ENCODE measurements around the gene DDX41. TPM values are rescaled to one million over a fixed set of nuclear protein-coding genes. Genes with fewer than 3 reads are reported as not detected.

The DDX41 gene
- total RNA-seq, 1 experiment from 2014 or later: 136 TPM

DNA sequence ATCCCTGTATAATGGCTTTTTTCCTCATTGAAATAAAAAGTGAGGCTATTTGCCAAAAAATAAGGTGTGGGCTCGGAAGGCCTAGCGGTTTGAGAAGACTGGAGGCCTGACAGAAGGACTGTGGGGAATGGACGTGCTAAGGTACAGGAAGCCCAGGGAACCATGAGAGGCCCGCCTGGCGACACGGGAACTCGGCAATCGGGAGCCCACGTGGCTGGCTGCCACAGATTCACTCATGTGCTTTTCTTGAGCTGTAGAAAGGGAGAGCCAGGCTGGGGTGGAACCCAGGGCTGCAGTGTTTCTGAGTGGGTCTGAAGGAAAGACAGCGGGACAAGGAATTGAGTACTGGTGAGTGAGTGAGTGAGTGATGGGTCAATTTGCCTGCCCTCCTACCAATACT, 11.9 kb upstream of the DDX41 start:
- POLR2A ChIA-PET: no interaction called here
- DNase-seq (ENCODE audit: low spot score) (no peak), ATAC-seq (no peak)
- CTCF ChIA-PET: interaction anchor here (1.6 kb wide), 1 partner anchor 28 kb away, joined by 4 read pairs; no protein-coding TSS in a partner anchor
- Mint-ChIP-seq H3K27me3 (ENCODE audit: low read depth) (no peaks in the 10 kb centered on the region), H3K27ac (no peak overlapping the region), H3K36me3 (peaks cover 28% of the 10 kb centered on the region), H3K4me1 (no peaks in the 10 kb centered on the region), H3K9me3 (no peaks in the 10 kb centered on the region), H3K4me3 (no peak overlapping the region)
- no peak for TF ChIP-seq IRF2 (CRISPR knock-in tag; IDR thresholded peaks at IDR 0.05; ENCODE audit: borderline replicate concordance, low read depth)
- TF ChIP-seq GRHL2 (CRISPR knock-in tag; IDR thresholded peaks at IDR 0.05; ENCODE audit: insufficient replicate concordance, severe bottlenecking): no peak
- TF ChIP-seq FOXJ3 (CRISPR knock-in tag; IDR thresholded peaks at IDR 0.05; ENCODE audit: borderline replicate concordance): no peak
- TF ChIP-seq, protein P1, sequence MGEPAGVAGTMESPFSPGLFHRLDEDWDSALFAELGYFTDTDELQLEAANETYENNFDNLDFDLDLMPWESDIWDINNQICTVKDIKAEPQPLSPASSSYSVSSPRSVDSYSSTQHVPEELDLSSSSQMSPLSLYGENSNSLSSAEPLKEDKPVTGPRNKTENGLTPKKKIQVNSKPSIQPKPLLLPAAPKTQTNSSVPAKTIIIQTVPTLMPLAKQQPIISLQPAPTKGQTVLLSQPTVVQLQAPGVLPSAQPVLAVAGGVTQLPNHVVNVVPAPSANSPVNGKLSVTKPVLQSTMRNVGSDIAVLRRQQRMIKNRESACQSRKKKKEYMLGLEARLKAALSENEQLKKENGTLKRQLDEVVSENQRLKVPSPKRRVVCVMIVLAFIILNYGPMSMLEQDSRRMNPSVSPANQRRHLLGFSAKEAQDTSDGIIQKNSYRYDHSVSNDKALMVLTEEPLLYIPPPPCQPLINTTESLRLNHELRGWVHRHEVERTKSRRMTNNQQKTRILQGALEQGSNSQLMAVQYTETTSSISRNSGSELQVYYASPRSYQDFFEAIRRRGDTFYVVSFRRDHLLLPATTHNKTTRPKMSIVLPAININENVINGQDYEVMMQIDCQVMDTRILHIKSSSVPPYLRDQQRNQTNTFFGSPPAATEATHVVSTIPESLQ (CRISPR knock-in tag; IDR thresholded peaks at IDR 0.05): no peak
- TF ChIP-seq ZNF219 (CRISPR knock-in tag; IDR thresholded peaks at IDR 0.05; ENCODE audit: borderline replicate concordance): no peak
- TF ChIP-seq, protein P2, sequence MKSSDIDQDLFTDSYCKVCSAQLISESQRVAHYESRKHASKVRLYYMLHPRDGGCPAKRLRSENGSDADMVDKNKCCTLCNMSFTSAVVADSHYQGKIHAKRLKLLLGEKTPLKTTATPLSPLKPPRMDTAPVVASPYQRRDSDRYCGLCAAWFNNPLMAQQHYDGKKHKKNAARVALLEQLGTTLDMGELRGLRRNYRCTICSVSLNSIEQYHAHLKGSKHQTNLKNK (CRISPR knock-in tag; IDR thresholded peaks at IDR 0.05): no peak
- no peak for TF ChIP-seq ESRRA (CRISPR knock-in tag; IDR thresholded peaks at IDR 0.05; ENCODE audit: borderline replicate concordance)
- TF ChIP-seq ETV6 (CRISPR knock-in tag; IDR thresholded peaks at IDR 0.05): no peak

DNA sequence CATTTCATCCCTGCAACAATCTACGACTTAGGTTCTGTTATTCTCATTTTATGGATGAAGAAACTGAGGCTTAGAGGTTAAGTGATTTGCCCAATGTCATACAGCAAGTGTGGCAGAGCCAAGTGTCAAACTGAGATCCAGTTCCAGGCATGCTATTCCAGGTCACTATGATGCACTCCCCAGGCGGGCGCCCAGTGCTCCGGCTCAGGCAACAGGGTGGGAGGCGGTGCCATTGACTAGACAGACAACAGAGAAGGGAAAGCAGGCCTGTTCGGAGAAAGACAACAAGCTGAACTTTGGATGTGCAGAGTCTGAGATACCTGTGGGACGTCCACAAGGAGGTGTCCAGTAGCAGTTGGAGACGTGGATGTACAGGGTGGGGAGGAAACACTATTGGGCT, 10.8 kb upstream of the DDX41 start:
- TF ChIP-seq ELF4 (CRISPR knock-in tag; IDR thresholded peaks at IDR 0.05; ENCODE audit: low read depth) (no peak), CBFB (CRISPR knock-in tag; IDR thresholded peaks at IDR 0.05; ENCODE audit: low read depth) (no peak), JUN (CRISPR knock-in tag; IDR thresholded peaks at IDR 0.05) (no peak), NR3C1 (CRISPR knock-in tag; conservative IDR thresholded peaks at IDR 0.05; ENCODE audit: low read depth) (no peak), TEAD4 (CRISPR knock-in tag; IDR thresholded peaks at IDR 0.05) (no peak), ZNF219 (CRISPR knock-in tag; IDR thresholded peaks at IDR 0.05; ENCODE audit: borderline replicate concordance) (no peak), ETV6 (CRISPR knock-in tag; IDR thresholded peaks at IDR 0.05) (no peak), ZNF423 (CRISPR knock-in tag; IDR thresholded peaks at IDR 0.05) (no peak)
- TF ChIP-seq, protein P3, sequence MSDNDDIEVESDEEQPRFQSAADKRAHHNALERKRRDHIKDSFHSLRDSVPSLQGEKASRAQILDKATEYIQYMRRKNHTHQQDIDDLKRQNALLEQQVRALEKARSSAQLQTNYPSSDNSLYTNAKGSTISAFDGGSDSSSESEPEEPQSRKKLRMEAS (CRISPR knock-in tag; IDR thresholded peaks at IDR 0.05): no peak
- TF ChIP-seq, protein P4, sequence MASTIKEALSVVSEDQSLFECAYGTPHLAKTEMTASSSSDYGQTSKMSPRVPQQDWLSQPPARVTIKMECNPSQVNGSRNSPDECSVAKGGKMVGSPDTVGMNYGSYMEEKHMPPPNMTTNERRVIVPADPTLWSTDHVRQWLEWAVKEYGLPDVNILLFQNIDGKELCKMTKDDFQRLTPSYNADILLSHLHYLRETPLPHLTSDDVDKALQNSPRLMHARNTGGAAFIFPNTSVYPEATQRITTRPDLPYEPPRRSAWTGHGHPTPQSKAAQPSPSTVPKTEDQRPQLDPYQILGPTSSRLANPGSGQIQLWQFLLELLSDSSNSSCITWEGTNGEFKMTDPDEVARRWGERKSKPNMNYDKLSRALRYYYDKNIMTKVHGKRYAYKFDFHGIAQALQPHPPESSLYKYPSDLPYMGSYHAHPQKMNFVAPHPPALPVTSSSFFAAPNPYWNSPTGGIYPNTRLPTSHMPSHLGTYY (CRISPR knock-in tag; IDR thresholded peaks at IDR 0.05): no peak
- TF ChIP-seq, protein P5, sequence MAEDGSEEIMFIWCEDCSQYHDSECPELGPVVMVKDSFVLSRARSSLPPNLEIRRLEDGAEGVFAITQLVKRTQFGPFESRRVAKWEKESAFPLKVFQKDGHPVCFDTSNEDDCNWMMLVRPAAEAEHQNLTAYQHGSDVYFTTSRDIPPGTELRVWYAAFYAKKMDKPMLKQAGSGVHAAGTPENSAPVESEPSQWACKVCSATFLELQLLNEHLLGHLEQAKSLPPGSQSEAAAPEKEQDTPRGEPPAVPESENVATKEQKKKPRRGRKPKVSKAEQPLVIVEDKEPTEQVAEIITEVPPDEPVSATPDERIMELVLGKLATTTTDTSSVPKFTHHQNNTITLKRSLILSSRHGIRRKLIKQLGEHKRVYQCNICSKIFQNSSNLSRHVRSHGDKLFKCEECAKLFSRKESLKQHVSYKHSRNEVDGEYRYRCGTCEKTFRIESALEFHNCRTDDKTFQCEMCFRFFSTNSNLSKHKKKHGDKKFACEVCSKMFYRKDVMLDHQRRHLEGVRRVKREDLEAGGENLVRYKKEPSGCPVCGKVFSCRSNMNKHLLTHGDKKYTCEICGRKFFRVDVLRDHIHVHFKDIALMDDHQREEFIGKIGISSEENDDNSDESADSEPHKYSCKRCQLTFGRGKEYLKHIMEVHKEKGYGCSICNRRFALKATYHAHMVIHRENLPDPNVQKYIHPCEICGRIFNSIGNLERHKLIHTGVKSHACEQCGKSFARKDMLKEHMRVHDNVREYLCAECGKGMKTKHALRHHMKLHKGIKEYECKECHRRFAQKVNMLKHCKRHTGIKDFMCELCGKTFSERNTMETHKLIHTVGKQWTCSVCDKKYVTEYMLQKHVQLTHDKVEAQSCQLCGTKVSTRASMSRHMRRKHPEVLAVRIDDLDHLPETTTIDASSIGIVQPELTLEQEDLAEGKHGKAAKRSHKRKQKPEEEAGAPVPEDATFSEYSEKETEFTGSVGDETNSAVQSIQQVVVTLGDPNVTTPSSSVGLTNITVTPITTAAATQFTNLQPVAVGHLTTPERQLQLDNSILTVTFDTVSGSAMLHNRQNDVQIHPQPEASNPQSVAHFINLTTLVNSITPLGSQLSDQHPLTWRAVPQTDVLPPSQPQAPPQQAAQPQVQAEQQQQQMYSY (CRISPR knock-in tag; IDR thresholded peaks at IDR 0.05): no peak
- TF ChIP-seq, protein P6, sequence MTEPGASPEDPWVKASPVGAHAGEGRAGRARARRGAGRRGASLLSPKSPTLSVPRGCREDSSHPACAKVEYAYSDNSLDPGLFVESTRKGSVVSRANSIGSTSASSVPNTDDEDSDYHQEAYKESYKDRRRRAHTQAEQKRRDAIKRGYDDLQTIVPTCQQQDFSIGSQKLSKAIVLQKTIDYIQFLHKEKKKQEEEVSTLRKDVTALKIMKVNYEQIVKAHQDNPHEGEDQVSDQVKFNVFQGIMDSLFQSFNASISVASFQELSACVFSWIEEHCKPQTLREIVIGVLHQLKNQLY (CRISPR knock-in tag; IDR thresholded peaks at IDR 0.05): no peak
- TF ChIP-seq, protein P2 (CRISPR knock-in tag; IDR thresholded peaks at IDR 0.05): no peak
- TF ChIP-seq, protein P7, sequence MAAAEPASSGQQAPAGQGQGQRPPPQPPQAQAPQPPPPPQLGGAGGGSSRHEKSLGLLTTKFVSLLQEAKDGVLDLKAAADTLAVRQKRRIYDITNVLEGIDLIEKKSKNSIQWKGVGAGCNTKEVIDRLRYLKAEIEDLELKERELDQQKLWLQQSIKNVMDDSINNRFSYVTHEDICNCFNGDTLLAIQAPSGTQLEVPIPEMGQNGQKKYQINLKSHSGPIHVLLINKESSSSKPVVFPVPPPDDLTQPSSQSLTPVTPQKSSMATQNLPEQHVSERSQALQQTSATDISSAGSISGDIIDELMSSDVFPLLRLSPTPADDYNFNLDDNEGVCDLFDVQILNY (CRISPR knock-in tag; IDR thresholded peaks at IDR 0.05): no peak
- no peaks in the 10 kb centered on the region for H3K9me3 Mint-ChIP-seq
- no peak overlapping the region for H3K27ac Mint-ChIP-seq
- POLR2A ChIA-PET: interaction anchor here (1.2 kb wide), 1 partner anchor 30 kb away, joined by 3 read pairs; the partner anchor contains the start of gene PDLIM7
- H3K27me3 Mint-ChIP-seq (ENCODE audit: low read depth): no peaks in the 10 kb centered on the region
- no peak for ATAC-seq
- CTCF ChIA-PET: interaction anchor here (1.6 kb wide), 1 partner anchor 27 kb away, joined by 4 read pairs; no protein-coding TSS in a partner anchor
- no peak for DNase-seq (ENCODE audit: low spot score)
- H3K4me3 Mint-ChIP-seq: no peak overlapping the region
- H3K36me3 Mint-ChIP-seq: peaks cover 28% of the 10 kb centered on the region
- H3K4me1 Mint-ChIP-seq: no peaks in the 10 kb centered on the region

All from WTC11 (cell line).